WTC11 (cell line): ENCODE measurements around the gene PROSER3. TPM values are rescaled to one million over a fixed set of nuclear protein-coding genes. Genes with fewer than 3 reads are reported as not detected.

Experiments
- ATAC-seq: fragments of 200-7000 bp; cut with Tn5 transposase; 2 replicates; pipeline ENCODE4 v1.10.0; 2021; ENCODE audit warnings: mild to moderate bottlenecking, moderate library complexity
- CTCF ChIA-PET: fragments of 300-600 bp; sonication (Branson Sonifier 250); formaldehyde crosslinking; loops from one replicate; lab custom pipeline; 2021; ENCODE audit warnings: antibody characterized with exemption; lab: Charles Lee
- POLR2A ChIA-PET: fragments of 350-600 bp; sonication (Branson Sonifier 250); formaldehyde crosslinking; loops from one replicate; lab custom pipeline; 2021; ENCODE audit warnings: antibody characterized with exemption; lab: Charles Lee
- DNase-seq: peaks from one replicate; pipeline ENCODE4 v3.0.0; 2021; ENCODE audit warnings: low spot score
- H3K27ac Mint-ChIP-seq: 2 replicates; pipeline ENCODE4 v1.8.0; 2021; ENCODE audit warnings: mixed read lengths
- H3K27me3 Mint-ChIP-seq: 2 replicates; pipeline ENCODE4 v1.8.0; 2021; ENCODE audit warnings: low read depth, mild to moderate bottlenecking, moderate library complexity, mixed read lengths
- H3K36me3 Mint-ChIP-seq: 2 replicates; pipeline ENCODE4 v1.8.0; 2021; ENCODE audit warnings: mixed read lengths
- H3K4me1 Mint-ChIP-seq: 2 replicates; pipeline ENCODE4 v1.8.0; 2022; ENCODE audit warnings: mixed read lengths
- H3K4me3 Mint-ChIP-seq: 2 replicates; pipeline ENCODE4 v1.8.0; 2021; ENCODE audit warnings: mild to moderate bottlenecking, moderate library complexity, mixed read lengths
- H3K9me3 Mint-ChIP-seq: 2 replicates; pipeline ENCODE4 v1.8.0; 2021; ENCODE audit warnings: mixed read lengths
- ATF6 ChIP-seq: sonication (generic); formaldehyde crosslinking; IDR thresholded peaks from 2 replicates; pipeline ENCODE4 v1.8.1; 2023; ENCODE audit warnings: mild to moderate bottlenecking, missing genetic modification reagents
- CTCF ChIP-seq: fragments of 200-600 bp; IDR thresholded peaks from 2 replicates; pipeline ENCODE4 v1.8.0; 2022; ENCODE audit warnings: antibody characterized with exemption
- ERG ChIP-seq: fragments of 250-450 bp; sonication (Bioruptor Pico); IDR thresholded peaks from 2 replicates; pipeline ENCODE4 v1.8.0; 2021; ENCODE audit warnings: mild to moderate bottlenecking
- ETV6 ChIP-seq: sonication (generic); formaldehyde crosslinking; IDR thresholded peaks from 2 replicates; pipeline ENCODE4 v1.8.1; 2022; ENCODE audit warnings: mild to moderate bottlenecking, missing genetic modification reagents
- FOXP1 ChIP-seq: sonication (generic); formaldehyde crosslinking; IDR thresholded peaks from 2 replicates; pipeline ENCODE4 v1.8.0; 2022; ENCODE audit warnings: missing genetic modification reagents, mild to moderate bottlenecking, moderate library complexity, borderline replicate concordance
- HMGA2 ChIP-seq: fragments of 250-450 bp; sonication (Bioruptor Pico); IDR thresholded peaks from 2 replicates; pipeline ENCODE4 v1.4.0; 2021; ENCODE audit warnings: mild to moderate bottlenecking, moderate library complexity
- NR3C1 ChIP-seq: sonication (generic); formaldehyde crosslinking; conservative IDR thresholded peaks from 2 replicates; pipeline ENCODE4 v1.8.1; 2023; ENCODE audit warnings: low read depth, mild to moderate bottlenecking, missing genetic modification reagents
- OVOL2 ChIP-seq: fragments of 250-450 bp; sonication (Bioruptor Pico); IDR thresholded peaks from 2 replicates; pipeline ENCODE4 v1.9.0; 2021; ENCODE audit warnings: mild to moderate bottlenecking, borderline replicate concordance
- SOX15 ChIP-seq: fragments of 250-450 bp; sonication (Bioruptor Pico); IDR thresholded peaks from 2 replicates; pipeline ENCODE4 v1.9.0; 2021; ENCODE audit warnings: mild to moderate bottlenecking
- SP1 ChIP-seq: sonication (generic); formaldehyde crosslinking; conservative IDR thresholded peaks from 2 replicates; pipeline ENCODE4 v1.8.1; 2022; ENCODE audit warnings: missing genetic modification reagents
- TP53 ChIP-seq: sonication (generic); formaldehyde crosslinking; IDR thresholded peaks from 2 replicates; pipeline ENCODE4 v1.8.1; 2023; ENCODE audit warnings: mild to moderate bottlenecking, missing genetic modification reagents
- ZNF138 ChIP-seq: sonication (generic); formaldehyde crosslinking; conservative IDR thresholded peaks from 2 replicates; pipeline ENCODE4 v1.8.1; 2022; ENCODE audit warnings: mild to moderate bottlenecking, moderate library complexity, missing genetic modification reagents
- ZNF671 ChIP-seq: fragments of 250-450 bp; sonication (Bioruptor Pico); IDR thresholded peaks from 2 replicates; pipeline ENCODE4 v1.8.0; 2021; ENCODE audit warnings: mild to moderate bottlenecking
- total RNA-seq: library from RNA; stranded (reverse); gene quantifications from 3 replicates; pipeline ENCODE4 v1.2.3, GENCODE V29; 2021

The PROSER3 gene
- total RNA-seq, 1 experiment from 2014 or later, result 32.9 TPM

- Mint-ChIP-seq H3K27ac (no peak overlapping the region), H3K9me3 (no peaks in the 10 kb centered on the region), H3K4me3 (no peak overlapping the region)
- no peak for ATAC-seq
- no peak for TF ChIP-seq ZNF138
- TF ChIP-seq OVOL2 (CRISPR knock-in tag), result no peak
- TF ChIP-seq, all 79 proteins: peak for 0
- Mint-ChIP-seq H3K27me3 (no peaks in the 10 kb centered on the region), H3K36me3 (no peaks in the 10 kb centered on the region), H3K4me1 (peaks cover 12% of the 10 kb centered on the region)
- POLR2A ChIA-PET, result no interaction called here
- no peak for DNase-seq
- CTCF ChIA-PET, result interaction anchor here (0.5 to 2.8 kb wide), 7 partner anchors 13 to 335 kb away, joined by 3 to 8 read pairs (median 3); partner anchors contain the start of genes LIN37, PSENEN and U2AF1L4
Measured at GRCh38 chr19:35789195-35789977, 31.4 kb downstream of the PROSER3 start.

GRCh38 chr19:35789978-35790944 is 32.3 kb downstream of the PROSER3 start:
- CTCF ChIA-PET, result interaction anchor here (0.5 to 2.8 kb wide), 6 partner anchors 13 to 336 kb away, joined by 3 to 8 read pairs (median 3); partner anchors contain the start of genes LIN37, PSENEN and U2AF1L4

More at GRCh38 chr19:35789978-35790944, 32.3 kb downstream of the PROSER3 start:
- POLR2A ChIA-PET, result interaction anchor here (1.0 kb wide), 1 partner anchor 42 kb away, joined by 3 read pairs; the partner anchor contains the start of gene LIN37
- H3K9me3 Mint-ChIP-seq, result no peaks in the 10 kb centered on the region
- no peaks in the 10 kb centered on the region for H3K36me3 Mint-ChIP-seq
- ATAC-seq (no peak), DNase-seq (no peak)
- H3K4me1 Mint-ChIP-seq, result peaks cover 10% of the 10 kb centered on the region
- TF ChIP-seq HMGA2 (CRISPR knock-in tag), result no peak
- no peak for TF ChIP-seq TP53
- no peak for TF ChIP-seq ATF6 (CRISPR knock-in tag)
- TF ChIP-seq ERG (CRISPR knock-in tag), result no peak
- no peak for TF ChIP-seq CTCF
- TF ChIP-seq SP1 (CRISPR knock-in tag), result no peak
- no peak for TF ChIP-seq ZNF671
- no peak for TF ChIP-seq SOX15 (CRISPR knock-in tag)
- TF ChIP-seq FOXP1, result no peak
- no peak for TF ChIP-seq ZNF138
- no peak for TF ChIP-seq ETV6 (CRISPR knock-in tag)
- TF ChIP-seq NR3C1 (CRISPR knock-in tag), result no peak
- H3K27ac Mint-ChIP-seq, result no peak overlapping the region
- H3K4me3 Mint-ChIP-seq, result no peak overlapping the region
- H3K27me3 Mint-ChIP-seq, result peaks cover 5% of the 10 kb centered on the region
